T-cell (primary cell): ENCODE data around the gene POFUT2. TPM values are rescaled to one million over a fixed set of nuclear protein-coding genes. Genes with fewer than 3 reads are reported as not detected.

Source experiments
- ATAC-seq, 4 experiments: fragments of 200-7000 bp in 3 of 4; fragments of 150-1000 bp in 1 of 4; cut with Tn5 transposase; replicated peaks in 1 of 4; 1 replicate in 3 of 4; 2 replicates in 1 of 4; pipeline ENCODE4 v1.10.0; 2021; ENCODE audit warnings: moderate library complexity in 3 of 4, mild to moderate bottlenecking in 2 of 4, moderate number of reproducible peaks in 1 of 4
- CTCF ChIA-PET, 2 donors: fragments of 300-600 bp; sonication (Branson Sonifier 250); formaldehyde crosslinking; loops; one replicate each; lab custom pipeline; 2022; ENCODE audit warnings: antibody characterized with exemption in 2 of 2; lab: Charles Lee
- POLR2A ChIA-PET, 2 donors: fragments of 300-600 bp; sonication (Branson Sonifier 250); formaldehyde crosslinking; loops; one replicate each; lab custom pipeline; 2022; ENCODE audit warnings: antibody characterized with exemption in 2 of 2; lab: Charles Lee
- DNase-seq, 35 experiments: peaks; one replicate each; pipeline versions ENCODE4 v3.0.0 to v3.0.0-alpha.2; 2013 to 2023
- H3K27ac ChIP-seq: one replicate; pipeline ENCODE4 v1.5.1; 2013; ENCODE audit warnings: low read length
- H3K27me3 ChIP-seq, 2 experiments: replicated peaks in 1 of 2; 1 replicate in 1 of 2; 2 replicates in 1 of 2; pipeline versions ENCODE4 v1.6.1 to v1.7.0; 2013; ENCODE audit warnings: low read length in 1 of 2, mixed read lengths in 1 of 2; ENCODE audit not compliant: control insufficient read depth in 2 of 2, insufficient read depth in 2 of 2; ENCODE audit errors: extremely low read depth in 1 of 2
- H3K36me3 ChIP-seq, 2 donors: 1 replicate in 1 of 2; 2 replicates in 1 of 2; pipeline versions ENCODE4 v1.6.1 to v1.7.0; 2013; ENCODE audit warnings: low read length in 1 of 2; ENCODE audit not compliant: control insufficient read depth in 2 of 2, insufficient read depth in 1 of 2; ENCODE audit errors: extremely low read depth in 1 of 2
- H3K4me1 ChIP-seq, 2 experiments: 1 replicate in 1 of 2; 2 replicates in 1 of 2; pipeline versions ENCODE4 v1.6.1 to v1.7.0; 2013; ENCODE audit warnings: low read length in 2 of 2, mixed read lengths in 1 of 2; ENCODE audit not compliant: insufficient read depth in 2 of 2, control insufficient read depth in 1 of 2; ENCODE audit errors: extremely low read depth in 1 of 2
- H3K4me3 ChIP-seq, 2 donors: 1 replicate in 1 of 2; 2 replicates in 1 of 2; pipeline versions ENCODE4 v1.5.1 to v1.7.0; 2013; ENCODE audit warnings: mild to moderate bottlenecking in 2 of 2, low read length in 1 of 2, moderate library complexity in 1 of 2; ENCODE audit not compliant: control insufficient read depth in 1 of 2; ENCODE audit errors: extremely low read depth in 1 of 2
- H3K9me3 ChIP-seq: 2 replicates; pipeline ENCODE4 v1.7.0; 2013
- H3K27ac Mint-ChIP-seq, 2 donors: one replicate each; pipeline ENCODE4 v1.8.0; 2020 to 2021; ENCODE audit warnings: mild to moderate bottlenecking in 2 of 2, mixed read lengths in 2 of 2
- H3K27me3 Mint-ChIP-seq, 2 donors: one replicate each; pipeline ENCODE4 v1.8.0; 2021 to 2022; ENCODE audit warnings: mixed read lengths in 2 of 2
- H3K36me3 Mint-ChIP-seq: one replicate; pipeline ENCODE4 v1.8.0; 2021; ENCODE audit warnings: mixed read lengths
- H3K4me1 Mint-ChIP-seq, 3 donors: one replicate each; pipeline ENCODE4 v1.8.0; 2020 to 2022; ENCODE audit warnings: mixed read lengths in 3 of 3, mild to moderate bottlenecking in 1 of 3
- H3K4me3 Mint-ChIP-seq, 3 donors: one replicate each; pipeline ENCODE4 v1.8.0; 2020 to 2022; ENCODE audit warnings: mild to moderate bottlenecking in 3 of 3, mixed read lengths in 3 of 3, moderate library complexity in 3 of 3
- H3K9me3 Mint-ChIP-seq, 3 donors: one replicate each; pipeline ENCODE4 v1.8.0; 2020 to 2022; ENCODE audit warnings: mixed read lengths in 3 of 3
- WGBS: methylation state at CpG from one replicate; pipeline ENCODE4 v1.1.5; 2013; ENCODE audit warnings: missing lambda C conversion rate; ENCODE audit not compliant: insufficient coverage; 5-methylcytosine and 5-hydroxymethylcytosine counted together
- total RNA-seq, 35 experiments: library from RNA in 6 of 35; stranded (reverse) in 6 of 35; fragments of 120-200 nt in 1 of 35; gene quantifications; one replicate each; pipeline versions ENCODE4 v1.2.1 to v1.2.4 and lab custom pipeline; 2013 to 2026

Gene POFUT2
- total RNA-seq, 5 donors from 2014 or later (not counting 1 experiment from before 2014, with no cell fraction given): 43.0 to 51.3 (median 44.6) TPM

GRCh38 chr21:45241357-45241756 lies 46.3 kb downstream of the POFUT2 start:
- ChIA-PET POLR2A (no interaction called here), CTCF (no interaction called here)
- Histone ChIP-seq H3K27ac (no peak overlapping the region), H3K4me3 (no peak overlapping the region), H3K27me3 (peaks cover 0 to 21% of the 10 kb centered on the region in 2 experiments), H3K9me3 (peaks cover 3% of the 10 kb centered on the region), H3K4me1 (peaks cover 0 to 2% of the 10 kb centered on the region in 2 experiments), H3K36me3 (no peaks in the 10 kb centered on the region)
- Mint-ChIP-seq H3K27me3 (peaks cover 9 to 21% of the 10 kb centered on the region in 2 donors), H3K9me3 (peaks cover 10 to 18% (median 12%) of the 10 kb centered on the region in 3 donors), H3K4me1 (peaks cover 0 to 2% (median 0%) of the 10 kb centered on the region in 3 donors), H3K36me3 (peaks cover 6% of the 10 kb centered on the region), H3K27ac (no peak overlapping the region), H3K4me3 (no peak overlapping the region)
- WGBS: 67% methylated on average over 1 of the region's 3 CpGs
- DNase-seq: no peak
- ATAC-seq: no peak

- Histone ChIP-seq H3K27ac (no peak overlapping the region), H3K4me1 (peaks cover 0 to 7% of the 10 kb centered on the region in 2 experiments), H3K27me3 (peaks cover 2 to 26% of the 10 kb centered on the region in 2 experiments), H3K36me3 (no peaks in the 10 kb centered on the region), H3K9me3 (no peaks in the 10 kb centered on the region), H3K4me3 (no peak overlapping the region)
- Mint-ChIP-seq H3K27me3 (peaks cover 14 to 39% of the 10 kb centered on the region in 2 donors), H3K36me3 (no peaks in the 10 kb centered on the region), H3K4me1 (peaks cover 0 to 3% (median 0%) of the 10 kb centered on the region in 3 donors), H3K4me3 (no peak overlapping the region), H3K27ac (no peak overlapping the region), H3K9me3 (peaks cover 0 to 5% (median 4%) of the 10 kb centered on the region in 3 donors)
- DNase-seq (no peak), ATAC-seq (no peak)
- 80% methylated on average over 2 of the region's 7 CpGs for WGBS
- POLR2A ChIA-PET: no interaction called here
- CTCF ChIA-PET: no interaction called here
Observed at GRCh38 chr21:45237401-45237800, 50.3 kb downstream of the POFUT2 start.

DNA sequence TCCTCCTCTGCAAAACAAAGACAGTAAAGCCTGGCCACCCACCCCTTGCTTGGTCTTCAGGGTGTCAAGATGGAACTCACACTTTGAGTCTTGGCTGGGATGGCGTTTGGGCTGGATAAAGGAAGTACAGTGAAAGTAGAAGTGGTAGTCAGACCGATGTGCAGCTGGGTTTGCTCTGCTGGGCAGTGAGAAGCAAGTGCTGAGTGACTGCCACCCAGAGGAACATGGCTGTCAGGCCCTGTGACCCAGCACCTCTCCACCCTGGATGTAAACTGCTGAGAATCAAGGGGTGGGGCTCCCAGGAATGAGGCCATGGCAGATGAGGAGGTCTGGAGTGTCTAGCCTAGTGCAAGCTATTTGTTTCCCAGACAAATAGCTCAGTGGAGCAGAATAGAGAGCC lies 51.2 kb downstream of the POFUT2 start:
- peaks cover 2 to 25% of the 10 kb centered on the region in 2 experiments for H3K27me3 ChIP-seq
- CTCF ChIA-PET: no interaction called here
- H3K4me1 ChIP-seq: peaks cover 2 to 9% of the 10 kb centered on the region in 2 experiments
- Mint-ChIP-seq H3K36me3 (no peaks in the 10 kb centered on the region), H3K9me3 (no peaks in the 10 kb centered on the region), H3K4me1 (peaks cover 0 to 11% (median 0%) of the 10 kb centered on the region in 3 donors), H3K27ac (no peak overlapping the region), H3K4me3 (no peak overlapping the region), H3K27me3 (peaks cover 9 to 39% of the 10 kb centered on the region in 2 donors)
- DNase-seq (peak in 1 of 35 experiments; percentile 24), ATAC-seq (no peak)
- no peak overlapping the region for H3K4me3 ChIP-seq
- WGBS: 35% methylated on average over 2 of the region's 2 CpGs
- no peak overlapping the region for H3K27ac ChIP-seq
- POLR2A ChIA-PET: no interaction called here
- no peaks in the 10 kb centered on the region for H3K36me3 ChIP-seq
- no peaks in the 10 kb centered on the region for H3K9me3 ChIP-seq

GRCh38 chr21:45235488-45235887 lies 52.2 kb downstream of the POFUT2 start:
- H3K4me1 ChIP-seq: peaks cover 2 to 9% of the 10 kb centered on the region in 2 experiments
- Mint-ChIP-seq H3K27ac (no peak overlapping the region), H3K36me3 (no peaks in the 10 kb centered on the region), H3K4me1 (peaks cover 0 to 11% (median 0%) of the 10 kb centered on the region in 3 donors), H3K4me3 (no peak overlapping the region), H3K9me3 (no peaks in the 10 kb centered on the region), H3K27me3 (peaks cover 9 to 36% of the 10 kb centered on the region in 2 donors)
- ATAC-seq (no peak), DNase-seq (no peak)
- no peak overlapping the region for H3K27ac ChIP-seq
- CTCF ChIA-PET: no interaction called here
- no peak overlapping the region for H3K4me3 ChIP-seq
- H3K9me3 ChIP-seq: no peaks in the 10 kb centered on the region
- peaks cover 2 to 25% of the 10 kb centered on the region in 2 experiments for H3K27me3 ChIP-seq
- POLR2A ChIA-PET: no interaction called here
- H3K36me3 ChIP-seq: no peaks in the 10 kb centered on the region
- 93% methylated on average over 3 of the region's 6 CpGs for WGBS

- no peak overlapping the region for H3K27ac Mint-ChIP-seq
- POLR2A ChIA-PET: no interaction called here
- ATAC-seq: no peak
Observed at GRCh38 chr21:45234965-45235364, 52.7 kb downstream of the POFUT2 start.

GRCh38 chr21:45234127-45234526 lies 53.6 kb downstream of the POFUT2 start:
- CTCF ChIA-PET: no interaction called here
- no peaks in the 10 kb centered on the region for H3K36me3 ChIP-seq
- WGBS: 85% methylated on average over 28 of the region's 28 CpGs
- peaks cover 2 to 25% of the 10 kb centered on the region in 2 experiments for H3K27me3 ChIP-seq
- peak in 2 of 35 experiments; percentile 21 to 29 for DNase-seq
- peaks cover 2 to 12% of the 10 kb centered on the region in 2 experiments for H3K4me1 ChIP-seq
- H3K4me1 Mint-ChIP-seq: peaks cover 0 to 11% (median 0%) of the 10 kb centered on the region in 3 donors
- H3K9me3 Mint-ChIP-seq: no peaks in the 10 kb centered on the region
- peak overlapping the region in 1 of 2 donors; percentile 10 for H3K4me3 ChIP-seq
- H3K9me3 ChIP-seq: no peaks in the 10 kb centered on the region
- POLR2A ChIA-PET: no interaction called here
- peaks cover 9 to 35% of the 10 kb centered on the region in 2 donors for H3K27me3 Mint-ChIP-seq
- no peaks in the 10 kb centered on the region for H3K36me3 Mint-ChIP-seq
- H3K4me3 Mint-ChIP-seq: peak overlapping the region in 2 of 3 donors; percentile 49 to 64
- no peak for ATAC-seq
- H3K27ac ChIP-seq: no peak overlapping the region
- H3K27ac Mint-ChIP-seq: no peak overlapping the region

More at GRCh38 chr21:45234965-45235364, 52.7 kb downstream of the POFUT2 start:
- Mint-ChIP-seq H3K9me3 (no peaks in the 10 kb centered on the region), H3K4me1 (peaks cover 0 to 11% (median 0%) of the 10 kb centered on the region in 3 donors), H3K27me3 (peaks cover 9 to 35% of the 10 kb centered on the region in 2 donors), H3K36me3 (no peaks in the 10 kb centered on the region), H3K4me3 (no peak overlapping the region)
- no peak for DNase-seq
- CTCF ChIA-PET: no interaction called here
- 89% methylated on average over 2 of the region's 8 CpGs for WGBS
- no peak overlapping the region for H3K27ac ChIP-seq
- peaks cover 2 to 25% of the 10 kb centered on the region in 2 experiments for H3K27me3 ChIP-seq
- H3K36me3 ChIP-seq: no peaks in the 10 kb centered on the region
- no peaks in the 10 kb centered on the region for H3K9me3 ChIP-seq
- H3K4me1 ChIP-seq: peaks cover 2 to 9% of the 10 kb centered on the region in 2 experiments
- no peak overlapping the region for H3K4me3 ChIP-seq
